Stimulated activated CD8-positive, alpha-beta memory T cell treated with anti-CD3 and anti-CD28 coated beads, Interleukin-2, amount 100 ng/mL, for 1 hour (primary cell): ENCODE data around the gene HMGN4.
A peak's percentile ranks its signal among the peaks of the same experiment; 100 is the strongest.

Source experiments
- DNase-seq, 2 donors: peaks; one replicate each; pipeline ENCODE4 v3.0.0-alpha.2; 2020; ENCODE audit warnings: low read depth in 2 of 2

Gene HMGN4

DNA sequence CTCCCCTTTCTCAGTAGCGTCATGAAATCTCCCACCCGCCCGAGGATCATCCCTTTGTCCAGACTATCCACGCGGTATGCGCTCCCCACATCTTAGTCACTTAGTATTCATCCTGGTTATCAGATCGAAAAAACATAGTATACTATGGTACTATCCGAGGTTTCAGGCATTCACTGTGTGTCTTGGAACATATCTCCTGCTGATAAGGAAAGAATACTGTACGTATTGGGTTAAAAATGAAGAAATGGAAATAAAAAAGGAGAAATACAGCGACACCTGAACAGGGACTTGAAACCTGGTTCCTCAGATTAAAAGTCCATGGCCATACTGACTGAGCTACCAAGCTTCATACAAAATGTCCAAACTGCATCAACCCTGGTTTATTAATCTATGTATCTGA lies 14.0 kb downstream of the HMGN4 start:
- no peak for DNase-seq

- no peak for DNase-seq
Measured at GRCh38 chr6:26552640-26553188, 14.5 kb downstream of the HMGN4 start.

DNA sequence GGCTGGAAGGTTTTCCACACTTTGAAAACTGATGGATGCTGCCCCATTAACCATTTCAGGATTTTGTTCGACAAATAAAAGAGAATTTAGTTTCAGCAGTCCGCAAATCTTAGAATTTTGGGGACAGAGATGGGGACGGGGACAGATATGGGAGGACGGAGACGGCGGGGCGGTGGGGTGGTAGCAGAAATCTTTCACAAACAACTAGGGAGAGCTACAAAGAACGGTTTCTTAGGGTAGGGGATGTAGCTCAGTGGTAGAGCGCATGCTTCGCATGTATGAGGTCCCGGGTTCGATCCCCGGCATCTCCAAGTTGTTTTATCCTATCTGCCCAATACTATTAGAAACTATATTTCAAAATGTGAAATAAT lies 15.1 kb downstream of the HMGN4 start:
- peak; percentile 48 to 59 for DNase-seq

- peak in 1 of 2 donors; percentile 54 for DNase-seq
Measured at GRCh38 chr6:26553635-26554446, 15.7 kb downstream of the HMGN4 start.

GRCh38 chr6:26554447-26554696 lies 16.2 kb downstream of the HMGN4 start:
- DNase-seq, result no peak

GRCh38 chr6:26554697-26555504 lies 16.7 kb downstream of the HMGN4 start:
- no peak for DNase-seq

GRCh38 chr6:26555505-26556262 lies 17.5 kb downstream of the HMGN4 start:
- no peak for DNase-seq

GRCh38 chr6:26556263-26557070 lies 18.3 kb downstream of the HMGN4 start:
- no peak for DNase-seq

DNA sequence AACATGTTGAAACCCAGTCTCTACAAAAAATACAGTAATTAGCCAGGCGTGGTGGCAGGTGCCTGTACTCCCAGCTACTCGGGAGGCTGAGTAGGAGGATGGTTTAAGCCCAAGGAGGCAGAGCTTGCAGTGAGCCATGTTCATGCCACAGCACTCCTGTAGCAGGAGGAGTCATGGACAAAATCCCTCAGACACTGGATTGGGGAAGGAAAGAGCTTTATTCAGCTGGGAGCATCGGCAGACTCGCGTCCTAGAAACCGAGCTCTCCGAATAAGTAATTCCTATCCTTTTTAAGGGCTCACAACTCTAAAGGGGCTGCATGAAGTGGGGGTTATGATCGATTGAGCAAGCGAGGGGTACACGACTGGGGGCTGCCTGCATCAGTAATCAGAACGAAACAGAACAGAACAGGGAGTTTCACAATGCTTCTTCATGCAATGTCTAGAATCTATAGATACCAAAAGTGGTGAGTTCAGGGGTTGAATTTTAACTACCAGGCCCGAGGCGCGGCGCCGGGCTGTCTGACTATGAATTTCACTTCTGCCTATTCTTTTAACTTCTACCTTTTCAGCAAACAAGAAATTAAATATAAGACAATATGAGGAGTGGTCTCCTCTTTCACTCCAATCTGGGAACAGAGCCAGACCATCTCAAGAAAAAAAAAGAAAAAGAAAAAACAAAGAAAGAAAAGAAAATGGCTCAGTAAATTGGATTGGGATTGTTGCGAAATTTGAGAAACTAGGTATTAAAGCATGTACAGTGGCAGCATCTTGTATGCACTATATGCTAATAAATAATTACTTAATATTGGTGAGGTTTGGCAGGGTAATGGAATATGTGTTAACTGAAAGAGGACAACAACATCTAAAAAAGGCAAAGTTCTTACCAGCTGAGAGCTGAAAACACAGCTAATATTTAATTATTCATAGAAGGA lies 23.6 kb downstream of the HMGN4 start:
- no peak for DNase-seq

DNA sequence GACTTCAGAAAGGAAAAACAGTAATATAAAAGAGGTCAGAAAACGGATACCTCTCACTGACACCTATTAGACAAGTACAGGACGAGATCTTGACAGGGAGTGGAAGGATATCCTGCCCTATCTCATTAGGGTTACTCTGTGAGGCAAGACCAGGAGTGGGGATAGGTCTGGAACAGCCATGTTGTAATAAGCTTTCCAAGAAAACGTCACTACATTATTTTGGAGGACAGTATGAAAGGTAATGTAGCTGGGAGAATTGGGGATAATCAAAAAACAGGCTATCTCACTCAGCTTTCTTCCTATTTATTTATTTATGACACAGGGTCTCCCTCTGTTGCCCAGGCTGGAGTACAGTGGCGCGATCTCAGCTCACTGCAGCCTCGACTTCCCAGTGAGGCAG lies 25.3 kb downstream of the HMGN4 start:
- no peak for DNase-seq

- peak; percentile 97 to 99 for DNase-seq
Measured at GRCh38 chr6:26568601-26569432, 30.7 kb downstream of the HMGN4 start.

DNA sequence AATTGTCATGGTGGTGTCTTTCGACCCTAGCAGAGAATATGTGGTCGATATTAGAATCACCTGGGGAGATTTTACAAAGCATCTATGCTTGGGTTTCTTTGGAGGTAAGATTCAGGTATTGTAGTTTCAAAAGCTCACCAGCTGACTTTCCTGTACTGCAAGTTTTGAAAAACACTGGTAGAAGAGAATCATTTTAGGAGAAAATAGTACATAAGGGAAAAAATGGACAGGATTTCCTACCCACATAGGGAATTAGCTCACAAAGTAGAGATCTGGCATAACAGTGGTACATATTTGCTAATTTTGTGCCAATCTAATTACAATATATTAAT lies 31.2 kb downstream of the HMGN4 start:
- no peak for DNase-seq

DNA sequence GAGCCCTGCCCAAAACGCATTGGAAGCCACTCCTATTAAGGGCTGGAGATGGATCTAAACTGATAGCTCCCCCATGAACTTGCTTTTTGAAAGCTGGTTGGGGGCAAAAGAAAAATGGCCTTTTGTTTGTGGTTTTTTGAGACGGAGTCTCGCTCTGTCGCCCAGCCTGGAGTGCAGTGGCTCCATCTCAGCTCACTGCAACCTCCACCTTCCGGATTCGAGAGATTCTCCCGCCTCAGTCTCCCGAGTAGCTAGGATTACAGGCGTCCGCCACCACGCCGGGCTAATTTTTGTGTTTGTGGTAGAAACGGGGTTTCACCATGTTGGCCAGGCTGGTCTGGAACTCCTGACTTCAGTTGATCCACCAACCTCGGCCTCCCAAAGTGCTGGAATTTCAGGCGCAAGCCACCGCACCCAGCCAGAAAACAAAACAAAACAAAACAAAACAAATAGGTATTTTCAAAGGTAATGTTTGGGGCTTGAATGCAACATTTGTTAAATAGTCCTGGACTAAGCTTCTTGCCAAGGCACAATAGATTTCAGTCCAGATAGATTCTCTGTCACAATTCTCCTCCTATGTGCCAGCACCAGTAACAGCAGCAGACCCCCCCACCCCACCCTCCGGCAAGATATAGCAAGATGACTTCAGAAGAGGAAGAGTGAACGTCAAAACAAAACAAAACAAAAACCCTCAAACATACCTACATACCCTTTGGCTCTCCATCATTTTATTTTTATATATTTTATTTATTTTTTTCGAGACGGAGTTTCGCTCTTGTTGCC lies 32.1 kb downstream of the HMGN4 start:
- DNase-seq, result no peak

GRCh38 chr6:26571592-26572296 lies 33.6 kb downstream of the HMGN4 start:
- no peak for DNase-seq

DNA sequence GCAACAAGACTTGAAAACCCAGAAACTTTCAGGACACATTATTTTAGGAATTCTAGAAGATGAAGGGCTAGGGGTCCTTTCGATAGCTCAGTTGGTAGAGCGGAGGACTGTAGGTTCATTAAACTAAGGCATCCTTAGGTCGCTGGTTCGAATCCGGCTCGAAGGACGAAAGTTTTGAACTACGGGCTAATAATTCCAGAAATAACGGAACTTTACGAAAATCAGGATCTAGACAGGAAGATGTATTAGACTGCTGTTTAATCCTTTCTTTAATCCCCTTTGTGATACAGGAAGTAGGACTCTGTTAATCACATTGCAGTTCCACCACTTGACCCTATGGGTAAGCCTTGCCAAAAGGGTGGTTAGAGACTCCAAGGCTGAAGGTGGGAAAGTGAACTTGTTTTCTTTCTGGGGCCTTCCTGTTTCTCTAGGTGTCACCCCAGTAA lies 37.4 kb downstream of the HMGN4 start:
- no peak for DNase-seq

DNA sequence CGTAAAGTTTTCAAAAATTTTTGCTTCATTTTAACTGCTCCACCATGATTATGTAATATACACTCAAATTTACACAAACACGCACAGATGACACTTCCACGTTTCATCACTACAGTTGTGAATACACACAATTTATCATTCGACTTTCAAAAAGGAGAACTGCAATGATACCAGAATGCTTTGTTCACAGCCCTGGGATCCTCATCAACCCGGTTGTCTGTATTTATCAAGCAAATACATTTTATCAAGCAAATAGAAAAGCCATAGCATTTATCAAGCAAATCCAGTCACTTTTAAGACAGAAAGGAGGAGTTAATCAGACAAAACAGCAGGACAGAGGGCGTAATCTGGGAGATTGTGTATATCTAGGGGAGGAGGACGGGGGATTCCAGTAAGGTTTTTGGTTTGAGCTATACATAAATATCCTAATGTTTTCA lies 38.3 kb downstream of the HMGN4 start:
- DNase-seq, result no peak

- no peak for DNase-seq
Measured at GRCh38 chr6:26576929-26577719, 39.0 kb downstream of the HMGN4 start.
